NCI-H128 (cell line): Measurements from ENCODE around the gene PRSS1.
"Not testable (repeated sequence)": the region's sequence is repeated elsewhere in the genome, so short reads cannot be mapped to it uniquely, and the experiment has no call there.

Experiments used
- DNase-seq: peaks from one replicate; lab custom pipeline; 2025; ENCODE audit not compliant: unreplicated experiment; lab: John Stamatoyannopoulos, UW

Gene PRSS1

GRCh38 chr7:142749218-142749993, at the start of gene PRSS1:
TSS of gene PRSS1 (plus strand) at chr7:142749472. CDS start at chr7:142749485, 13 bp downstream.
- DNase-seq = no peak

- not testable (repeated sequence) for DNase-seq
These were observed 48.3 kb upstream of the PRSS1 start for GRCh38 chr7:142700935-142701334.

GRCh38 chr7:142703655-142704305, 45.5 kb upstream of the PRSS1 start:
- no peak for DNase-seq

- not testable (repeated sequence) for DNase-seq
These were observed 40.5 kb upstream of the PRSS1 start for GRCh38 chr7:142708726-142709125.

GRCh38 chr7:142709921-142710320, 39.4 kb upstream of the PRSS1 start:
- DNase-seq = no peak

- no peak for DNase-seq
These were observed 38.1 kb upstream of the PRSS1 start for GRCh38 chr7:142711196-142711595.

GRCh38 chr7:142711746-142712616, 37.3 kb upstream of the PRSS1 start:
- DNase-seq = no peak

- DNase-seq = no peak
These were observed 36.7 kb upstream of the PRSS1 start for GRCh38 chr7:142712617-142712957.

- DNase-seq = no peak
These were observed 34.9 kb upstream of the PRSS1 start for GRCh38 chr7:142714375-142714774.

GRCh38 chr7:142716596-142716995, 32.7 kb upstream of the PRSS1 start:
- DNase-seq = no peak

GRCh38 chr7:142717453-142717852, 31.8 kb upstream of the PRSS1 start:
- no peak for DNase-seq

GRCh38 chr7:142718313-142718712, 31.0 kb upstream of the PRSS1 start:
- DNase-seq = no peak

GRCh38 chr7:142720172-142720773, 29.0 kb upstream of the PRSS1 start:
- no peak for DNase-seq

- no peak for DNase-seq
These were observed 28.3 kb upstream of the PRSS1 start for GRCh38 chr7:142720986-142721385.

- no peak for DNase-seq
These were observed 27.0 kb upstream of the PRSS1 start for GRCh38 chr7:142722248-142722794.

- DNase-seq = no peak
These were observed 16.0 kb upstream of the PRSS1 start for GRCh38 chr7:142733271-142733670.

GRCh38 chr7:142739923-142740492, 9.3 kb upstream of the PRSS1 start:
- no peak for DNase-seq

GRCh38 chr7:142740786-142741185, 8.5 kb upstream of the PRSS1 start:
- no peak for DNase-seq

GRCh38 chr7:142741932-142742331, 7.3 kb upstream of the PRSS1 start:
- DNase-seq = not testable (repeated sequence)

- DNase-seq = no peak
These were observed 4.1 kb upstream of the PRSS1 start for GRCh38 chr7:142745091-142745635.
